A673 (cell line): ENCODE data around the gene RANBP3L. TPM values are rescaled to one million over a fixed set of nuclear protein-coding genes. Genes with fewer than 3 reads are reported as not detected.

Experiments
- BruUV-seq: library from RNA; stranded (reverse); fragments of 400-500 nt; replicated peaks from 2 replicates; lab custom pipeline; 2021; lab: Mats Ljungman, UMichigan
- CTCF ChIA-PET: fragments of 300-600 bp; sonication (Branson Sonifier 250); formaldehyde crosslinking; loops from one replicate; lab custom pipeline; 2022; ENCODE audit warnings: antibody characterized with exemption; lab: Charles Lee
- POLR2A ChIA-PET: fragments of 300-600 bp; sonication (Branson Sonifier 250); formaldehyde crosslinking; loops from one replicate; lab custom pipeline; 2022; ENCODE audit warnings: antibody characterized with exemption; ENCODE audit not compliant: low non-redundant PET; lab: Charles Lee
- DNase-seq: peaks from one replicate; pipeline ENCODE4 v3.0.0-alpha.2; 2015; ENCODE audit warnings: low spot score
- H3K27ac ChIP-seq: fragments of 200-600 bp; sonication (generic); 2 replicates; pipeline ENCODE4 v1.5.1; 2016; ENCODE audit warnings: mixed run types, low read depth, mild to moderate bottlenecking, mixed read lengths, antibody characterized with exemption, low read length; ENCODE audit not compliant: poor library complexity, severe bottlenecking
- H3K27me3 ChIP-seq: fragments of 200-600 bp; sonication (generic); replicated peaks from 2 replicates; pipeline ENCODE4 v1.6.1; 2017; ENCODE audit warnings: mixed run types, low read depth, mild to moderate bottlenecking, mixed read lengths, antibody characterized with exemption, low read length; ENCODE audit not compliant: insufficient read depth, poor library complexity
- H3K36me3 ChIP-seq: fragments of 200-600 bp; sonication (generic); 2 replicates; pipeline ENCODE4 v1.6.1; 2016; ENCODE audit warnings: mixed run types, mild to moderate bottlenecking, mixed read lengths, antibody characterized with exemption, low read length; ENCODE audit not compliant: insufficient read depth, poor library complexity, severe bottlenecking
- H3K4me1 ChIP-seq: fragments of 200-600 bp; sonication (generic); 2 replicates; pipeline ENCODE4 v1.6.1; 2017; ENCODE audit warnings: mixed run types, mild to moderate bottlenecking, mixed read lengths, antibody characterized with exemption, low read length; ENCODE audit not compliant: insufficient read depth, poor library complexity, severe bottlenecking
- H3K4me3 ChIP-seq: fragments of 200-600 bp; sonication (generic); 2 replicates; pipeline ENCODE4 v1.5.1; 2016; ENCODE audit warnings: low read depth, mixed run types, mild to moderate bottlenecking, mixed read lengths, low read length; ENCODE audit not compliant: poor library complexity, severe bottlenecking
- H3K9me3 ChIP-seq: fragments of 200-600 bp; sonication (generic); 2 replicates; pipeline ENCODE4 v1.6.1; 2016; ENCODE audit warnings: mixed run types, low read depth, mild to moderate bottlenecking, mixed read lengths, antibody characterized with exemption, low read length; ENCODE audit not compliant: poor library complexity, severe bottlenecking
- EZH2 ChIP-seq: fragments of 200-600 bp; sonication (generic); IDR thresholded peaks from 2 replicates; pipeline ENCODE4 v1.6.1; 2017; ENCODE audit warnings: borderline replicate concordance, low read depth, mild to moderate bottlenecking, mixed read lengths, antibody characterized with exemption, low read length; ENCODE audit not compliant: poor library complexity, severe bottlenecking
- intact Hi-C: fragments of 100-400 bp; cut with micrococcal nuclease; formaldehyde crosslinking; loops from one replicate; pipeline ENCODE4 v1.10.0; 2022; ENCODE audit not compliant: unreplicated experiment
- total RNA-seq: library from RNA; stranded (reverse); gene quantifications from 2 replicates; pipeline ENCODE4 v1.2.3, GENCODE V29; 2021
- TF ChIP-seq, protein P1 (sequence below): fragments of 300-800, 200-600 bp; sonication (generic); conservative IDR thresholded peaks from 2 replicates; pipeline ENCODE4 v1.5.1; 2017; ENCODE audit warnings: low read depth, mild to moderate bottlenecking, antibody characterized with exemption, low read length, moderate library complexity, mixed read lengths

The RANBP3L gene
- total RNA-seq, 1 experiment from 2014 or later = not detected

DNA sequence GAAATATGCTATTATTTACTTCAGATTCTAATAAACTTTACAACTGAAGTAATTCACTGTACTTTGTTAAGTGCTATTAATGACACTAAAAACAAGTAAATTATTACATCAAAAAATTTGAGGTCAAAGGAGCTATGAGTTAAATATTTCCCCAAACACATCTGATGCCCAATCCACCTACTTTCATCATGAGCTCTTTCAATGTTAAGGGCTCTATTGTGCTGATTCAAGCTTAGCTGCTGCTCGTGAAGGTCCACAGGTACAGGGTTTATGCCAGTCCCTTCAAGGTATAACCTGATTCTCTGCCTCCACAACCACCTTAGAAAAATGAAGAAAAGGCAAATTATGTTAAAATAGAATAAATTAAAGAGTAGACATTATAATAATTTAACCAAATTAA, 84.1 kb downstream of the RANBP3L start:
- no peak for DNase-seq
- intact Hi-C loops = no loop called here
- no peaks in the 10 kb centered on the region for H3K4me1 ChIP-seq
- POLR2A ChIA-PET = no interaction called here
- no peak overlapping the region for H3K4me3 ChIP-seq
- no peaks in the 10 kb centered on the region for H3K9me3 ChIP-seq
- no peaks in the 10 kb centered on the region for H3K27me3 ChIP-seq
- H3K27ac ChIP-seq = no peak overlapping the region
- no peak for TF ChIP-seq EZH2
- TF ChIP-seq, protein P1, sequence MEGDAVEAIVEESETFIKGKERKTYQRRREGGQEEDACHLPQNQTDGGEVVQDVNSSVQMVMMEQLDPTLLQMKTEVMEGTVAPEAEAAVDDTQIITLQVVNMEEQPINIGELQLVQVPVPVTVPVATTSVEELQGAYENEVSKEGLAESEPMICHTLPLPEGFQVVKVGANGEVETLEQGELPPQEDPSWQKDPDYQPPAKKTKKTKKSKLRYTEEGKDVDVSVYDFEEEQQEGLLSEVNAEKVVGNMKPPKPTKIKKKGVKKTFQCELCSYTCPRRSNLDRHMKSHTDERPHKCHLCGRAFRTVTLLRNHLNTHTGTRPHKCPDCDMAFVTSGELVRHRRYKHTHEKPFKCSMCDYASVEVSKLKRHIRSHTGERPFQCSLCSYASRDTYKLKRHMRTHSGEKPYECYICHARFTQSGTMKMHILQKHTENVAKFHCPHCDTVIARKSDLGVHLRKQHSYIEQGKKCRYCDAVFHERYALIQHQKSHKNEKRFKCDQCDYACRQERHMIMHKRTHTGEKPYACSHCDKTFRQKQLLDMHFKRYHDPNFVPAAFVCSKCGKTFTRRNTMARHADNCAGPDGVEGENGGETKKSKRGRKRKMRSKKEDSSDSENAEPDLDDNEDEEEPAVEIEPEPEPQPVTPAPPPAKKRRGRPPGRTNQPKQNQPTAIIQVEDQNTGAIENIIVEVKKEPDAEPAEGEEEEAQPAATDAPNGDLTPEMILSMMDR = no peak
- CTCF ChIA-PET = no interaction called here
- no TSS peak for BruUV-seq
- H3K36me3 ChIP-seq = peaks cover 27% of the 10 kb centered on the region

DNA sequence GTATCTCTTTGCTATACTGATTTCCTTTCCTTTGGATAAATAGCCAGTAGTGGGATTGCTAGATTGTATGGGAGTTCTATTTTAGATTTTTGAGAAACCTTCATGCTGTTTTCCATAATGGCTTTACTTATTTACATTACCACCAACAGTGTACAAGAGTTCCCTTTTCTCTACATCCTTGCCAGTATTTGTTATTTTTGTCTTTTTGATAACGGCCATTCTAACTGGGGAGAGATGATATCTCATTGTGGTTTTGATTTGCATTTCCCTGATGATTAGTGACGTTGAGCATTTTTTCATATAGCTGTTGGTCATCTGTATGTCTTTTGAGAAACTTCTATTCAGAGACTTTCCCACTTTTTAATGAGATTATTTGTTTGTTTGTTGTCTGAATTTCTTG, 85.8 kb downstream of the RANBP3L start:
- no peak overlapping the region for H3K4me3 ChIP-seq
- BruUV-seq = no TSS peak
- no peaks in the 10 kb centered on the region for H3K9me3 ChIP-seq
- DNase-seq = no peak
- intact Hi-C loops = no loop called here
- H3K4me1 ChIP-seq = no peaks in the 10 kb centered on the region
- TF ChIP-seq EZH2 = no peak
- TF ChIP-seq, protein P1 = no peak
- no peaks in the 10 kb centered on the region for H3K27me3 ChIP-seq
- H3K36me3 ChIP-seq = peaks cover 27% of the 10 kb centered on the region
- ChIA-PET POLR2A (no interaction called here), CTCF (interaction anchor here (0.7 kb wide), 1 partner anchor 25 kb away, joined by 3 read pairs; no protein-coding TSS in a partner anchor)
- H3K27ac ChIP-seq = no peak overlapping the region

DNA sequence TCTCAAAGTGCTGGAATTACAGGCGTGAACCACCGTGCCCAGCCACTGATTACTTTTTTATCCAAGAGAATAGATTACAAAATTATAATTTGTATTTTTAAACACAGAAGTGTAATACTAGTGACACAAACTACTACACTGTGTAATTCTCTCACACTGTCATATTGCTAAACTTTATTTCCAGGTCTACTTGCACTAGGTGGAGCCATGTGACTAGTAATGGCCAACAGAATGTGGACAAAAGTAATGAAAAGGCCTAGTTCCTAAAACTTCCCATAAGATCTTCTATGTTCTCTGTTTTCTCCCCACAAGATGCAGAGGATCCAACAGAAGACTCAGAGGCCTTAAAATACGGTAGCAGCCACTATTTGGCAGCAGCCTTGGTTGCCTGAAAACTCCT, 87.3 kb downstream of the RANBP3L start:
- no peaks in the 10 kb centered on the region for H3K4me1 ChIP-seq
- ChIA-PET CTCF (no interaction called here), POLR2A (no interaction called here)
- BruUV-seq = no TSS peak
- intact Hi-C loops = no loop called here
- no peak overlapping the region for H3K27ac ChIP-seq
- H3K4me3 ChIP-seq = no peak overlapping the region
- DNase-seq = no peak
- no peak for TF ChIP-seq EZH2
- TF ChIP-seq, protein P1 = no peak
- no peaks in the 10 kb centered on the region for H3K9me3 ChIP-seq
- peaks cover 18% of the 10 kb centered on the region for H3K36me3 ChIP-seq
- no peaks in the 10 kb centered on the region for H3K27me3 ChIP-seq
